ENCODE measurements around the gene SYT14.

DNA sequence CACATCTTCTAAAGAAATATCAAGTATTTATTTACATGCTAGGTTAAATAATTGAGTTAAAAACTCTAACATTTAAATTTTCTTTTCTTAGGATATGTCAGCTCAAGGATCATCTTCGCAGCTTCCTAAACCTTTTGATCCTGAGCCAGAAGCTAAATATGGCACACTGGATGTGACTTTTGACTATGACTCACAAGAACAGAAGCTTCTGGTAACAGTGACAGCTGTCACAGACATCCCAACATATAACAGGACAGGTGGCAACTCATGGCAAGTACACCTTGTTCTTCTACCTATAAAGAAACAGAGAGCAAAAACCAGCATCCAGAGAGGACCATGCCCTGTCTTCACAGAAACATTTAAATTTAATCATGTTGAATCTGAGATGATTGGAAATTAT, 161.9 kb downstream of the SYT14 start:
- TF ChIP-seq, protein P1, sequence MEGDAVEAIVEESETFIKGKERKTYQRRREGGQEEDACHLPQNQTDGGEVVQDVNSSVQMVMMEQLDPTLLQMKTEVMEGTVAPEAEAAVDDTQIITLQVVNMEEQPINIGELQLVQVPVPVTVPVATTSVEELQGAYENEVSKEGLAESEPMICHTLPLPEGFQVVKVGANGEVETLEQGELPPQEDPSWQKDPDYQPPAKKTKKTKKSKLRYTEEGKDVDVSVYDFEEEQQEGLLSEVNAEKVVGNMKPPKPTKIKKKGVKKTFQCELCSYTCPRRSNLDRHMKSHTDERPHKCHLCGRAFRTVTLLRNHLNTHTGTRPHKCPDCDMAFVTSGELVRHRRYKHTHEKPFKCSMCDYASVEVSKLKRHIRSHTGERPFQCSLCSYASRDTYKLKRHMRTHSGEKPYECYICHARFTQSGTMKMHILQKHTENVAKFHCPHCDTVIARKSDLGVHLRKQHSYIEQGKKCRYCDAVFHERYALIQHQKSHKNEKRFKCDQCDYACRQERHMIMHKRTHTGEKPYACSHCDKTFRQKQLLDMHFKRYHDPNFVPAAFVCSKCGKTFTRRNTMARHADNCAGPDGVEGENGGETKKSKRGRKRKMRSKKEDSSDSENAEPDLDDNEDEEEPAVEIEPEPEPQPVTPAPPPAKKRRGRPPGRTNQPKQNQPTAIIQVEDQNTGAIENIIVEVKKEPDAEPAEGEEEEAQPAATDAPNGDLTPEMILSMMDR (IDR thresholded peaks at IDR 0.05), result no peak
- TF ChIP-seq POLR2A (IDR thresholded peaks at IDR 0.05), result no peak
